HG03575 (cell line): ENCODE data around the gene P4HA2.
A peak's percentile ranks its signal among the peaks of the same experiment; 100 is the strongest.

Experiments
- ATAC-seq: cut with Tn5 transposase; IDR thresholded peaks from one replicate; pipeline ENCODE4 v1.9.1; 2021; ENCODE audit not compliant: unreplicated experiment, insufficient number of reproducible peaks, low FRiP score; ENCODE audit errors: extremely low read depth

Gene P4HA2

GRCh38 chr5:132227485-132228240 lies at the start of gene P4HA2:
Gene P4HA2, minus strand, starts transcription at chr5:132227853. Its CDS starts 9,227 bp downstream, at chr5:132218626.
- ATAC-seq, result no peak

DNA sequence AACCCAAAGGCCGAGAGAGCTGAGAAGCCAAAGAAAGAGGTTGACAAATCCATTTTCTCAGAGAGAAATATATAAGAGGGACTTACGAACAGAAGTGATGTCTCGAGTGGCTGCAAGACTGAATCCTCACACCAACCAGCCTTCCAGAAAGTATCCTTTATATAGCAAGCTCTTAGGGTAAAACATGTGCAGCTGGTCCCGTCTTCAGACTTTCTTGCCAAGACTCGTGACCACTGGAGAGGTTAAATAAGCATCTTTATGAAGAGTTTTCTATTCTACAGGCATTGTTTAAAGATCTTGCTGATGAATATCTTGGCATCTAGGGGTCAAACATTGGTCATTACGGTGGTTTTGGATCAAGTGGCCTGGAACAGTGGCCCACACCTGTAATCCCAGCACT lies 49.6 kb upstream of the P4HA2 start:
- no peak for ATAC-seq

GRCh38 chr5:132275367-132276220 lies 47.9 kb upstream of the P4HA2 start:
- ATAC-seq, result no peak

DNA sequence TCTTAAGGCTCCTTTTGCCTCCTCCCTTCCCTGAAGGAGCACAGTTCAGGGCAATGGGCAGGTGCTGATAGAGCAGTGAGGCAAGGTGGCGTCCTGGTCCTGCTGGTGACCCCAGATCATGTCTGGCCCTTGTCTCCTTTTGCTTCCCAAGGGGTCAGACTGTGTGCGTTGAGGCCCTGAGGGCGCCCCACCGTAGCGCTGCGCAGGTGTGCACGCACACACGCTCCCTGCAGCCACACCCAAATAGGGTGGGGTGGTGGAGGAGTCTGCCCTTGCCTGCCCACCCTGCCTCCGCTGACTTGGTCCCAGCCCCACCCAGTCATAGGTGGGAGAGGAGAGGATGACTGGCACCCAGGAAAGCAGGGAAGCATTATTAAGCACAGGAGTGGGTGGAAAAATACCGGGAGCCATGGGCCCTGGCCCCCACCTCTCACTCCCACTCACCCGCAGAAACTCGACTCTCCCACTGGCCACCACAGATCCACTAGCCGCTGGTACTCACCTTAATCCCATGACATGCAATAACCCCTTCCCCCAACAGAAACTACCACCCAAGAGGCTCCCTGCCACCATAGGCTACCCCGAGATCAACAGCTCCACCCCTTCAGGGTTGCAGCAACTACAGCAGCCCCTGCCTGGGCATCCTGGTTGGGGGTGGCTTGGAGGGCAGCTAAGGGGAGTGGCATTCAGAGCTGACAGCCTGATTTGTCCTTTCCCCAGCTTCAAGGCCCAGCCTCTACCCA lies 46.6 kb upstream of the P4HA2 start:
- ATAC-seq, result no peak

- ATAC-seq, result no peak
These were observed 46.0 kb upstream of the P4HA2 start for GRCh38 chr5:132273631-132274030.

DNA sequence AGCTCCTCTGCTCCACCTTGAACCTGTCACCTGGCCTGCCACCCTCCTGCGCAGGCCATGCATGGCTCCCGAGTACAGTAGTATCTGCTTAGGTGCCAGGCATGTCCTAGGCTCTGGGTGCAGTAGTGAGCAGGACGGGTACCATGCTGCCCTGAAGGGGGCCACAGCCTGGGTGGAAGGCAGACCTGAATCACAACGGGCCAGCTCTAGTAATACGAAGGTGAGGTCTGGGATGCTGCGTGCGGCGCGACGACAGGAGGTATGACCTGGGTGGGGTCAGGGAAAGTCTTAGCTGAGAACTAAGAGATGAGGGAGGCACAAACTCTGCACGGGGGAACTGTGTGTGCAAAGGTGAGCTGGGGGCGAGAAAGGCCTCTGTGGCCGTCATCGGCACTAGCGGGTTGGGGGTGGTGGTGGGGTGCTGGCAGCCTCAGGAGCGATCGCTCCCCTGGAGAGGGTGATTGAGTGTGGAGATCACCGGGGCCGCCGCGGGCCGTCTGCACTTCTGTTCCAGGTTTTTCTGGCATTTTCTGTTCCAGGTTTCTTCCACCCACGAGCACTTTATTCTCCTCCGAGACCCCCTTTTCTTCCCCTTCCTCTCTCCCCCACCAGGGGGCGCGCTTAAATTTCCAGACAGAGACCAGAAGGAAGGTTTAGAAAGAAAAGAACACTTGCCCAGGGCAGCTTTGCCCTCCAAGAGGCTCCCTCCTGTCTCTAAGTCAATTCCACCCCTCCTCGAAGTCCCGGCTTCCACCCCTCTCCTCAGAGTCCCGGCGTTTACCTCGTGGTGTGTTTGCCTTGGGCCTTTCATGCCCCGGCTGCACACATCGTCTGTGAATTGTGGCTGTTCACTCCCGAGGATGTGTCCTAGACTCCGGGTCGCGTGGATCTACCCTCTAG lies 44.9 kb upstream of the P4HA2 start:
- ATAC-seq, result no peak

DNA sequence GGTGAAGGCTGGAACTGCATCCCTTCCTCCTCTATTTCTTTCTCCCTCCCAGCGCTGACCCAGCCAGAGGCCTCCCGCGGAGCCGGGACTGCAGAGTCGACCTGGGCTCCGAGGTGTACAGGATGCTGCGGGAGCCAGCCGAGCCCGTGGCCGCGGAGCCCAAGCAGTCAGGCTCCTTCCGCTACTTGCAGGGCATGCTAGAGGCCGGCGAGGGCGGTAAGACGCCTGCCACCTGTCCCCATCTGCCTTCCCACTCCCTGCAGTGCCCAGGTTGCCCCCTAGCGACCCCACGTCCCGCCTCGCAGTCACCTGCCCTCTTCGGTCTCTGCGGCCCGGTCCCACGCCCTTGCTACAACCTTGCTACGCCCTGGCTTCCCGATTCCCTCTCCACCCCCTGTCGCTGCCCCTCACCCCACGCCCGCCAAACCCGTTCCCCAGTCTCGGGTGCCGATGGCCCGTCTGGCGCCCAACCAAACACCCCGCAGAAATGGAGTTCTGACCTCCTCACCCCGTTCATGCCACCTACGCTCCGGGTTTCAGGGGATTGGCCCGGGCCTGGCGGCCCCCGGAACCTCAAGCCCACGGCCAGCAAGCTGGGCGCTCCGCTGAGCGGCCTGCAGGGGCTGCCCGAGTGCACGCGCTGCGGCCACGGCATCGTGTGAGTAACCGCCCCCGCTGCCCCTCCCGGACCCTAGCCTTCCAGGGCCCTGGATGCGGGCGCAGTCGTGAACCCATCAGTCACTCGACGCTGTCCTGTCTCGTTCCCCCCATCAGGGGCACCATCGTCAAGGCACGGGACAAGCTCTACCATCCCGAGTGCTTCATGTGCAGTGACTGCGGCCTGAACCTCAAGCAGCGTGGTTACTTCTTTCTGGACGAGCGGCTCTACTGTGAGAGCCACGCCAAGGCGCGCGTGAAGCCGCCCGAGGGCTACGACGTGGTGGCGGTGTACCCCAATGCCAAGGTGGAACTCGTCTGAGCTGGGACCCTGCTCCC lies 43.9 kb upstream of the P4HA2 start:
- no peak for ATAC-seq

- ATAC-seq, result no peak
These were observed 43.1 kb upstream of the P4HA2 start for GRCh38 chr5:132270706-132271105.

DNA sequence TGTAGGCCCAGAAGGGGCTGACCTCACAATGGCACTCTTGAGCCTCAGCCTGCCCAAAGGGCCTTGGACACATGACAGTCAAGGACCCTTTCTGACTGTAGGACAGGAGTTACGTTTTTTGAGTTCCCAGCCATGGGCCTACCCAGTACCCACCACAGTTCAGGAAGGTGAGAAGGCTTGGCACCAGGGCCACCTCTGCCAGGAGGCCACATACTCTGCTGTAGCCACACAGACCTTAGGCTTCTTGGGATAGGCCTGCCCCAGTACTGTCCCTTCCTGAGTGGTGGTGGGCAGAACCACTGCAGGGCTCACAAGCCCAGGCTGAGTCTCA lies 42.6 kb upstream of the P4HA2 start:
- no peak for ATAC-seq

- ATAC-seq, result no peak
These were observed 42.1 kb upstream of the P4HA2 start for GRCh38 chr5:132269635-132270334.

- ATAC-seq, result peak; percentile 61
These were observed 41.3 kb upstream of the P4HA2 start for GRCh38 chr5:132268769-132269551.

- ATAC-seq, result no peak
These were observed 40.5 kb upstream of the P4HA2 start for GRCh38 chr5:132267931-132268768.

- no peak for ATAC-seq
These were observed 39.6 kb upstream of the P4HA2 start for GRCh38 chr5:132267166-132267739.

DNA sequence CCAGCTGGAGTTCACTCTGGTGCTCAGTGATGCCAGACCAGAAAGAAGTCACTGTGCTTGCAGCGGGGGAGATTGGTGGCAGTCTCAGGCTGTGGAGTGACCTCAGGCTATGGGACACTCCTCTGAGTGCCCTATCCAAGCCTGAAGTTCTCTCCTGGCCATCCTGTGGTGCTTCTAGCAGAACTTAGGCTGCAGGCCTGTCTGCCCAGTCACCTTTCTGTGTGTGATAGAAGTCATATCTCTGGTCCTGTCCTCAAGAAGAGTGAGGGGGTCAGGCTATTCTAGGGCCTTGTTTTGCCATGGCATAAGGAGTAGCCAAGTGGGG lies 39.1 kb upstream of the P4HA2 start:
- ATAC-seq, result no peak

GRCh38 chr5:132266031-132266835 lies 38.6 kb upstream of the P4HA2 start:
- no peak for ATAC-seq
